ENCODE measurements around the gene TENM4. TPM values are rescaled to one million over a fixed set of nuclear protein-coding genes. Genes with fewer than 3 reads are reported as not detected.

Gene TENM4
- total and polyA plus RNA-seq, 10 of the 15 experiments (the other 5 are each of a cell fraction or from before 2014, with no cell fraction given), result 0.03 to 0.12 (median 0.06) TPM; not detected in 7

DNA sequence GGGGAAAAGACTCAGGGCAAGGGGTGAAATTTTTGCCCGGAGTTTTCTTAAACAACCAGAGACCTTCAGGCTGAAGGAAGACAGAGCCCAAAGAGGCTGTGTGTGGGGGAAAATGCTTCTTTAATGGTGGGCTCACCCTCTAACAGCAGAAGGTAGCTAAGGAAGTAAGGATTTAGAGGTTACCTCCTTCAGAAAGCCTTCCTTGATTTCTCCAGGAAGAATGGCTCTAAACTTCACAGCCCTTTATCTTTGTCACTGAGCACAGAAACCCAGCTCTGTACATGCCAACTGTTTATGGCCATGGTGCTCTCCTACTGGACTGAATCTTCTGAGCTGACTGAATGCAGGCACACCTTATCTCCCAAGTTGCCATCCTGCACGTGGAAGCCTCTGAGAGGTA is 196.0 kb downstream of the TENM4 start:
- H3K4me2 ChIP-seq (ENCODE audit: control insufficient read depth, insufficient read depth), result no peak overlapping the region
- POLR2A ChIA-PET, result no interaction called here
- no peak for TF ChIP-seq ZNF384 (IDR thresholded peaks at IDR 0.05; ENCODE audit: borderline replicate concordance, low read depth, low read length)
- no peak for TF ChIP-seq SP1 (IDR thresholded peaks at IDR 0.05; ENCODE audit: low read depth, low read length)
- TF ChIP-seq, protein P1, sequence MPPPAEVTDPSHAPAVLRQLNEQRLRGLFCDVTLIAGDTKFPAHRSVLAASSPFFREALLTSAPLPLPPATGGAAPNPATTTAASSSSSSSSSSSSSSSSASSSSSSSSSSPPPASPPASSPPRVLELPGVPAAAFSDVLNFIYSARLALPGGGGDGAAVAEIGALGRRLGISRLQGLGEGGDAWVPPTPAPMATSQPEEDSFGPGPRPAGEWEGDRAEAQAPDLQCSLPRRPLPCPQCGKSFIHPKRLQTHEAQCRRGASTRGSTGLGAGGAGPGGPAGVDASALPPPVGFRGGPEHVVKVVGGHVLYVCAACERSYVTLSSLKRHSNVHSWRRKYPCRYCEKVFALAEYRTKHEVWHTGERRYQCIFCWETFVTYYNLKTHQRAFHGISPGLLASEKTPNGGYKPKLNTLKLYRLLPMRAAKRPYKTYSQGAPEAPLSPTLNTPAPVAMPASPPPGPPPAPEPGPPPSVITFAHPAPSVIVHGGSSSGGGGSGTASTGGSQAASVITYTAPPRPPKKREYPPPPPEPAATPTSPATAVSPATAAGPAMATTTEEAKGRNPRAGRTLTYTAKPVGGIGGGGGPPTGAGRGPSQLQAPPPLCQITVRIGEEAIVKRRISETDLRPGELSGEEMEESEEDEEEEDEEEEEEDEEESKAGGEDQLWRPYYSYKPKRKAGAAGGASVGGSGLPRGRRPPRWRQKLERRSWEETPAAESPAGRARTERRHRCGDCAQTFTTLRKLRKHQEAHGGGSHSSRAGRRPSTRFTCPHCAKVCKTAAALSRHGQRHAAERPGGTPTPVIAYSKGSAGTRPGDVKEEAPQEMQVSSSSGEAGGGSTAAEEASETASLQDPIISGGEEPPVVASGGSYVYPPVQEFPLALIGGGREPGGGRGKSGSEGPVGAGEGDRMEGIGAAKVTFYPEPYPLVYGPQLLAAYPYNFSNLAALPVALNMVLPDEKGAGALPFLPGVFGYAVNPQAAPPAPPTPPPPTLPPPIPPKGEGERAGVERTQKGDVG (CRISPR knock-in tag; IDR thresholded peaks at IDR 0.05), result no peak
- TF ChIP-seq YY1 (IDR thresholded peaks at IDR 0.05; ENCODE audit: low read depth, low read length), result no peak
- no peak for TF ChIP-seq SREBF2 (IDR thresholded peaks at IDR 0.05; ENCODE audit: low read length)
- no peak for TF ChIP-seq SUZ12 (IDR thresholded peaks at IDR 0.05; ENCODE audit: unreplicated experiment)
- TF ChIP-seq CREB1 (IDR thresholded peaks at IDR 0.05; ENCODE audit: low read depth), result no peak
- no peak for TF ChIP-seq CHD2 (IDR thresholded peaks at IDR 0.05; ENCODE audit: borderline replicate concordance, low read depth, low read length)
- TF ChIP-seq CBX3 (IDR thresholded peaks at IDR 0.05; ENCODE audit: borderline replicate concordance, low read depth), result no peak
- TF ChIP-seq ETV6 (conservative IDR thresholded peaks at IDR 0.05 in 1 of 2, IDR thresholded peaks at IDR 0.05 in 1 of 2; ENCODE audit: borderline replicate concordance in 1 of 2, low read depth in 1 of 2), result no peak
- no peak for TF ChIP-seq E2F8 (IDR thresholded peaks at IDR 0.05; ENCODE audit: low read depth, partially characterized antibody)
- TF ChIP-seq ZNF24 (IDR thresholded peaks at IDR 0.05), result no peak
- TF ChIP-seq CEBPB (IDR thresholded peaks at IDR 0.05; ENCODE audit: borderline replicate concordance in 1 of 2, low read depth in 2 of 2, low read length in 2 of 2), result no peak
- TF ChIP-seq, protein P2, sequence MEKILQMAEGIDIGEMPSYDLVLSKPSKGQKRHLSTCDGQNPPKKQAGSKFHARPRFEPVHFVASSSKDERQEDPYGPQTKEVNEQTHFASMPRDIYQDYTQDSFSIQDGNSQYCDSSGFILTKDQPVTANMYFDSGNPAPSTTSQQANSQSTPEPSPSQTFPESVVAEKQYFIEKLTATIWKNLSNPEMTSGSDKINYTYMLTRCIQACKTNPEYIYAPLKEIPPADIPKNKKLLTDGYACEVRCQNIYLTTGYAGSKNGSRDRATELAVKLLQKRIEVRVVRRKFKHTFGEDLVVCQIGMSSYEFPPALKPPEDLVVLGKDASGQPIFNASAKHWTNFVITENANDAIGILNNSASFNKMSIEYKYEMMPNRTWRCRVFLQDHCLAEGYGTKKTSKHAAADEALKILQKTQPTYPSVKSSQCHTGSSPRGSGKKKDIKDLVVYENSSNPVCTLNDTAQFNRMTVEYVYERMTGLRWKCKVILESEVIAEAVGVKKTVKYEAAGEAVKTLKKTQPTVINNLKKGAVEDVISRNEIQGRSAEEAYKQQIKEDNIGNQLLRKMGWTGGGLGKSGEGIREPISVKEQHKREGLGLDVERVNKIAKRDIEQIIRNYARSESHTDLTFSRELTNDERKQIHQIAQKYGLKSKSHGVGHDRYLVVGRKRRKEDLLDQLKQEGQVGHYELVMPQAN (conservative IDR thresholded peaks at IDR 0.05), result no peak
- TF ChIP-seq RUNX3 (IDR thresholded peaks at IDR 0.05; ENCODE audit: low read length), result no peak
- H3K4me1 ChIP-seq (ENCODE audit: control insufficient read depth, insufficient read depth, low read length), result no peaks in the 10 kb centered on the region
- RAD21 ChIA-PET (ENCODE audit: unreplicated experiment), result no interaction called here
- H3K79me2 ChIP-seq (ENCODE audit: control insufficient read depth, insufficient read depth, low read length), result no peaks in the 10 kb centered on the region
- H3K4me3 ChIP-seq, result no peak overlapping the region
- no peaks in the 10 kb centered on the region for H3K9me3 ChIP-seq (replicated peaks; ENCODE audit: control insufficient read depth, insufficient read depth, low read length)
- intact Hi-C loops (cut with micrococcal nuclease; ENCODE audit: unreplicated experiment), result no loop called here
- 0% methylated on average over 2 of the region's 2 CpGs for whole genome bisulfite sequencing (ENCODE audit: insufficient coverage, insufficient replicate concordance, low lambda C conversion rate, missing lambda C conversion rate)
- H3K27me3 ChIP-seq (replicated peaks in 1 of 2; ENCODE audit: control insufficient read depth in 2 of 2, insufficient read depth in 2 of 2, low read length in 1 of 2), result no peaks in the 10 kb centered on the region
- no peaks in the 10 kb centered on the region for H4K20me1 ChIP-seq (ENCODE audit: control insufficient read depth, insufficient read depth)
- ATAC-seq (no peak), DNase-seq (ENCODE audit: low read depth, low spot score) (no peak), FAIRE-seq (no peak)
- H3K27ac ChIP-seq (ENCODE audit: control insufficient read depth, insufficient read depth), result no peak overlapping the region
- no TSS peak for BruUV-seq (replicated peaks)
- H3K36me3 ChIP-seq (ENCODE audit: control insufficient read depth in 2 of 2, insufficient read depth in 2 of 2, low read length in 1 of 2), result no peaks in the 10 kb centered on the region
- no peak overlapping the region for H3K9ac ChIP-seq (ENCODE audit: control insufficient read depth, insufficient read depth, low read length)
- SMC1A ChIA-PET (ENCODE audit: uncharacterized antibody, unreplicated experiment), result no interaction called here
- in situ Hi-C loops (cut with MboI), result no loop called here
- H2AFZ ChIP-seq (ENCODE audit: control insufficient read depth, low read depth, low read length), result no peak overlapping the region
- CTCF ChIA-PET, result interaction anchor here (0.7 to 1.1 kb wide), 2 partner anchors 11 to 249 kb away, joined by 3 read pairs; no protein-coding TSS in a partner anchor
